LNCaP clone FGC (cell line): ENCODE measurements around the gene HCFC1R1.

Experiments used
- DNase-seq: peaks from one replicate; pipeline ENCODE4 v3.0.0-alpha.2; 2011; ENCODE audit warnings: low read depth
- H3K4me3 ChIP-seq: 2 replicates; pipeline ENCODE4 v1.5.1; 2011; ENCODE audit warnings: mild to moderate bottlenecking, low read depth, low read length, control low read depth
- CTCF ChIP-seq: IDR thresholded peaks from 2 replicates; pipeline ENCODE4 v1.5.1; 2012; ENCODE audit warnings: mild to moderate bottlenecking; ENCODE audit not compliant: control insufficient read depth, insufficient read depth; ENCODE audit errors: extremely low read depth

HCFC1R1 gene

GRCh38 chr16:3008690-3009037 is 15.1 kb downstream of the HCFC1R1 start:
- no peak for TF ChIP-seq CTCF
- H3K4me3 ChIP-seq, result no peak overlapping the region
- DNase-seq, result no peak

- TF ChIP-seq CTCF, result no peak
- DNase-seq, result no peak
- no peak overlapping the region for H3K4me3 ChIP-seq
Measured at GRCh38 chr16:3007957-3008689, 15.6 kb downstream of the HCFC1R1 start.

- no peak for TF ChIP-seq CTCF
- no peak for DNase-seq
- H3K4me3 ChIP-seq, result no peak overlapping the region
Measured at GRCh38 chr16:3007059-3007956, 16.4 kb downstream of the HCFC1R1 start.

GRCh38 chr16:3004781-3005284 is 18.9 kb downstream of the HCFC1R1 start:
- peak overlapping the region; percentile 57 for H3K4me3 ChIP-seq

GRCh38 chr16:3004319-3004718 is 19.4 kb downstream of the HCFC1R1 start:
- no peak for DNase-seq
- TF ChIP-seq CTCF, result no peak
- H3K4me3 ChIP-seq, result no peak overlapping the region

More at GRCh38 chr16:3004781-3005284, 18.9 kb downstream of the HCFC1R1 start:
- TF ChIP-seq CTCF, result no peak
- no peak for DNase-seq

GRCh38 chr16:3003582-3004270 is 20.0 kb downstream of the HCFC1R1 start:
- peak; percentile 74 for TF ChIP-seq CTCF
- peak overlapping the region; percentile 23 for H3K4me3 ChIP-seq
- peak; percentile 98 for DNase-seq
